GM21619 (cell line): Measurements from ENCODE around the gene SLC9B1.
A peak's percentile ranks its signal among the peaks of the same experiment; 100 is the strongest.

Experiments
- ATAC-seq: cut with Tn5 transposase; IDR thresholded peaks from one replicate; pipeline ENCODE4 v1.9.1; 2021; ENCODE audit not compliant: unreplicated experiment

SLC9B1 gene, protein sequence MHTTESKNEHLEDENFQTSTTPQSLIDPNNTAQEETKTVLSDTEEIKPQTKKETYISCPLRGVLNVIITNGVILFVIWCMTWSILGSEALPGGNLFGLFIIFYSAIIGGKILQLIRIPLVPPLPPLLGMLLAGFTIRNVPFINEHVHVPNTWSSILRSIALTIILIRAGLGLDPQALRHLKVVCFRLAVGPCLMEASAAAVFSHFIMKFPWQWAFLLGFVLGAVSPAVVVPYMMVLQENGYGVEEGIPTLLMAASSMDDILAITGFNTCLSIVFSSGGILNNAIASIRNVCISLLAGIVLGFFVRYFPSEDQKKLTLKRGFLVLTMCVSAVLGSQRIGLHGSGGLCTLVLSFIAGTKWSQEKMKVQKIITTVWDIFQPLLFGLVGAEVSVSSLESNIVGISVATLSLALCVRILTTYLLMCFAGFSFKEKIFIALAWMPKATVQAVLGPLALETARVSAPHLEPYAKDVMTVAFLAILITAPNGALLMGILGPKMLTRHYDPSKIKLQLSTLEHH

DNA sequence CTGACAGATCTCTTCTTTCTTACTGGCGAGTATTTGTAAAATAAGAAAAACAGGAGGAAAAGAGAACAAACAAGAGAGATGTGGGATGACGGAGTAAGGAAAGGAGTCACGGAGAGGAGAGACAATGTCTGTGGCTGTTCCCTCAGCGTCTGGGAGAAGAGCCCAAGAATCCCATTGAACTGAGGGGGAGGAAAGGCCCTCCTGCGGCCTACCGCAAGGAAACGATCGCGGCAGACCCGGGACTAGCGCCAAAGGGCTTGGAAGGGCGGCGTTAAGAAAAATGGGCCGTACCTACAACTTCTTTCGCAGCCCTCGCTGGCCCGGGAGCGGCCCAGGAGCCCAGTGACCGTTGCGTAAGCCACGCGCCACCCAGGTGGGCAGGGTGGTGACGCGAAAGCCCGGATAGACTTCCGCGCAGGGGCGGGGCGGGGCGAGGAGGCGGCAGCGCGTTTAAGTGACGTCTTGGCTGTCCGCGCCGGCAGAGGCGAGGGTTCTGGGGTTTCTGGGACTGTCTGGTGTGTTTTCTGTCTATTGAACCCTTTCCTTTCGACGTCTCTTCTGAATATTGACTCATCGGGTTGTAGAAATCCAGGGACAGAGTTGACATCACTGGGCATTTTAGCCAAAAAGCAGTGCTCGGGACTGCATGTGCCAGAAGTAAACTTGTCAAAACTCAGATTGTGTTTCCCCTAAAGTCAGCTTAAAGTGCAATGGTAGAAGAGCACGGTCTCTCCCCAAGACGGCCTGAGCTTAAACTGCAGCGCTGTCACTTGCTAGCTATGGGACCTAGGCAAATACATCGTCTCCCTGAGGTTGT is at the start of gene SLC9B1:
Gene SLC9B1 (minus strand): TSS at position 398 of the 817 bp plus-strand sequence. CDS start 27,994 bp downstream, outside the sequence.
- ATAC-seq = peak; percentile 99

DNA sequence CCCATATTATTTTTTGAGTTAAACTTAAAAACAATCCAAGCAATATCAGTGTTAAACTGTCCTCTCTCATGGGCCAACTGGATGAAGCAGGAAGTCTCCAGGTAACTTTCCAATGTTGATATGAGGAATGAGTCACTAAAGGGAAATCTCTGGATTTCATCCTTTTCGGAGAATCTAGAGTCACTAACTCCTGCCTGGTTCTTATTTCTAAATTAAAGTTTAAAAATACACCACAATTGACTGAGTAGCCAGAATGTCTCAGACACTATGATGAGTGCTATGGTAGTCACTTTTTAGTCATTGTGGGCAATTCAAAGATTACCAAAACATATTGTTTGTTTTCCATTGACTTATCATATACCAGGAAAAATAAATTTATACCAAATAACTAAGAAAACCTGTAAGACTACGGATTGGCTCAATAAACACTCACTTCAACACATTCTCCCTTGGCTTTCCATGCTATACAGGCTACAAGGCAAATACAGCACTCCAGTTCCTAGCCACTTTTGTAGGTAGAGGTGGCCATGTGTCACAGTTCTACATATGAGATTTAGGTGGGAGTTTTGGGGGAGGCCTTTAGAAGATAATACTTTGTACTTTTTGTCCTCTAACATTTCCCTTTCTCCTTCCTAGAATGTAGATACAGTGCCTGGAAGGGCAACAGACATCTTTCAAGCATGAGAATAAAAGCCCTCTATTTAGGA is 48.5 kb upstream of the SLC9B1 start:
- no peak for ATAC-seq

- ATAC-seq = no peak
Measured at GRCh38 chr4:103060453-103061148, 41.1 kb upstream of the SLC9B1 start.

GRCh38 chr4:103054030-103054429 is 34.5 kb upstream of the SLC9B1 start:
- ATAC-seq = no peak

DNA sequence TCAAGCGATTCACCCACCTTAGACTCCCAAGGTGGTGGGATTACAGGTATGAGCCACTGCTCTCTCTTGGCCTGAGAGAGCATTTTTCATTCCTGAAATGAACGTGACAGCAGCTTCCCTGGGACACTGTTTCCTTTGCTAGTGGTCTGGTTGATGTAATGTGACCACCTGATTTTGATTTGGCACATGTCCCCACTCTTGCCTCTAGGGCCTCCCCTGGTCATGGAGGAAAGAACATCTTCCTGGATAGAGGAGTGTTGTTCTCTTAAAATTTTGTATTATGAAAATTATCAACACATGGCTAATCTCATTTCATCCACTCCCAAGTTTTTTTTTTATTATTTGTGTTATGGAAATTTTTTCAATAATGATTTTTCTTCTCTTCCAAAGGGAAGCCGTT is 33.3 kb upstream of the SLC9B1 start:
- no peak for ATAC-seq

GRCh38 chr4:103052145-103052544 is 32.6 kb upstream of the SLC9B1 start:
- ATAC-seq = no peak

GRCh38 chr4:103050736-103051436 is 31.4 kb upstream of the SLC9B1 start:
- peak; percentile 33 for ATAC-seq

DNA sequence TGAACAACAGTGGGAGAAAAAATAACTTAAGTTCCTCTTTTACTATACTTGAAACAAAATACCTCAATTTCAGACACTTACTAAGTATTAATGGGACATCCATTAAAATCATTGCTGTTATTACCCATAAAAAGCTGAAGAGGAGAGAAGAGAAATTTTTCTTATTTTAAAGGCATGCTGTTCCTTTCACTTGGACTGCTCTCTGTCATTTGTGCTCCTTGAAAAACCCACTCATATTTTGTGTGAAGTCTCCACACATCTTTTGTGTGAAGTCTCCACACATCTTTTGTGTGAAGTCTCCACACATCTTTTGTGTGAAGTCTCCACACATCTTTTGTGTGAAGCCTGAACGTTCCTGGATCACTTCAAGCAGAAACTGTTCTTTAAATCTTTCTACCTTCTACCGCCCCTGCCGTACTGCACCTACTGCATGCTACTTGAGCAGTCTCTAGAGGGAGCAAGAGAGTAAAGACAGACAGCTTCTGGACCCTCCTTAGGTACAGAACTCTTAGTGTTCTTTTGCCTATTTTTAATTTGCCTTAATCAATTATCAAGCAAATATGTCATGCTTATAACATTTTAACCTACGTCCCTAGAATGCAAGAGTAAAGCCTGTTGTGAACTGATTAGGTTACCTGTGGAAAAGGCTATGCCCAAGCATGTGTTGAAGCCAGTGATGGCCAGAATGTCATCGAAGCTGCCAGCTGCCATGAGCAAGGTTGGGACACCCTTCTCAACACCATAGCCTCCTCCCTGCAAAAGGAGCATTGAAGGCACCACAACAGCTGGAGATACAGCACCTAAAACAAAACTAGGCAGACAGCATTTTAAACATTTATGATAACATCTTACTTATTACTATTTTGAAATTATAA is 27.1 kb upstream of the SLC9B1 start:
- ATAC-seq = peak; percentile 91

DNA sequence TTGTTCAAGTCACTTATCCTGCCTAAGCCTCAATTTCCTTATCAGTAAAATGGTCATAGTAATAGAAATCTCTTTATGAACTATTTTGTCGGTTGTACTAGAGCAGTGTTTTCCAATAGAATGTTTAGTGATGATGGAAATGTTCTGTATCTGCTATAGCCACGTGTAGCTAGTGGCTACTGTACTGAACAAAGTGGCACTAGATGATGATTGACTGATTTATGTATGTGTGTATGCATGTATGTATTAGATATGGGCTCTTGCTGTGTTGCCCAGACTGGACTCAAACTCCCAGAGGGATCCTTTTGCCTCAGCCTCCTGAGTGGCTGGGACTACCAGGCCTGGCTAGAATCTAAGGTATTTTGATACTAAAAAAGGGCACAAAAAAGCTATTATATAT is 24.7 kb upstream of the SLC9B1 start:
- no peak for ATAC-seq

DNA sequence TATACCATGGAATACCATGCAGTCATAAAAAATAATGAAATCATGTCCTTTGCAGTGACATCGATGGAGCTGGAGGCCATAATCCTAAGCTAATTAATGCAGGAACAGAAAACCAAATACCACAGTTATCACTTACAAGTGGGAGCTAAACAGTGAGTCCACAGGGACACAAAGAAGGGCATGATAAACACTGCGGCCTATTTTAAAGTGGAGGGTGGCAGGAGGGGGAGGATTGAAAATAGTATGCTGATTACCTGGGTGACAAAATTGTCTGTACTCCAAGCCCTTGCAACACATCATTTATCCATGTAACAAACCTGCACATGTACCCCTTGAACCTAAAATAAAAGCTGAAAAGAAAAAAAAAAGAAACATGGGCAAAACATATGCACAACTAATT is 16.7 kb upstream of the SLC9B1 start:
- ATAC-seq = no peak

- ATAC-seq = peak; percentile 83
Measured at GRCh38 chr4:103032574-103032973, 13.1 kb upstream of the SLC9B1 start.

- ATAC-seq = no peak
Measured at GRCh38 chr4:103030791-103031190, 11.3 kb upstream of the SLC9B1 start.

GRCh38 chr4:103029300-103029699 is 9.8 kb upstream of the SLC9B1 start:
- no peak for ATAC-seq

GRCh38 chr4:103026868-103027267 is 7.4 kb upstream of the SLC9B1 start:
- ATAC-seq = no peak

DNA sequence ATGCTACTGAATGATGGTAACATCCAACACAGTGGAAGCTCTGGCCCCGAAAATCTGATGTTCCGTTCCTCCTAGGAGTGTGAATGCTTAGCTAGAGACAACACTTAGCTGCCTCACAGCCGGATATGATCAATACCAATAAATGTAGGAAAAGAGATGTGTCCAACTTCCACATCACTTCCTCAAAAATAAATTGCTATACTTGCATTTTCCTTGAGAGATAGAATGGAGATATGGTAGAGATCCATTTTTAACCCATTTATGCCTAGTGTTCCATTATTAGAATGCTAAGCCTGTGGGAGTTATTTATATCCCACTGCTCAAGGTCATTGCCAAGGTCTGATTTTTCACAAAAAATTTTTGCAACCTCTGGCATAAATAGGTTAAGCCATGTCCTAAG is 5.5 kb upstream of the SLC9B1 start:
- ATAC-seq = no peak

DNA sequence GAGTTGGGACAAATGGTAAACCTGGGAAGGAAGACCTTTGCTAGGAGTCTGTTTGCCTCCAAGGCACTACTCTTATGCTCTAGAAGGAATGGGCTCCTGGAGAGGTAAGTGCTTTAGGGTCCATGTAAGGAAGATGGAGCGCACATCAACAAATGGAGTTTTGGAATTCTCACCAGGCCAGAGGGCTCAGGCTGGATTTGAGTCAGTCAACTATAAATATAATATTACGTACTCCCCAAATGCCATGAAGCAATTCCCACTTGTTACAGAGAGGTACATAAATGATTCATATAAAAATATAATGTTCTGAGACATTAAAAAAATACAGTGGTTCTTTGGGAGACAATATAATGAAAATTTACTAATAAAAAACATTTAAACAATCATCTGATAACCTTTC is 1.6 kb upstream of the SLC9B1 start:
- ATAC-seq = no peak

- no peak for ATAC-seq
Measured at GRCh38 chr4:103018391-103019307, 856 bp downstream of the SLC9B1 start.

DNA sequence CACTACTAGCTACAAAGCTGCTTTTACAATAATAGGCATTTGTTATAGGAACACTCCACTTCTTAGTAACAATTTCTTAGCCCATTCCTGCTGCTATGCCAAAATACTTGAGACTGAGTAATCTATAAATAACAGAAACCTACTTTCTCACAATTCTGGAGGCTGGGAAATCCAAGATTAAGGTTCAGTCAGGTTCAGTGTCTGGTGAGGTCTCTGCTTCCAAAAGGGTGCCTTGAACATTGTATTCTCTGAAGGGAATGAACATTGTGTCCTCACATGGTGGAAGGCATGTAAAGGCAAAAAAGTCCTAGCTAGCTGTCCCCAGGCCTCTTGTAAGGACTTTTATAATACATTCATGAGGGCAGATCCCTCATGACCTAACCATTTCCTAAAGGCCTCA is 7.0 kb downstream of the SLC9B1 start:
- ATAC-seq = no peak
